Nephron (organoid): ENCODE measurements around the gene PNPO.
"Not testable (repeated sequence)": the region's sequence is repeated elsewhere in the genome, so short reads cannot be mapped to it uniquely, and the experiment has no call there.

ENCODE experiments used
- H3K27ac Mint-ChIP-seq, 3 experiments: 2 replicates each; pipeline ENCODE4 v1.8.0; 2020; ENCODE audit warnings: mixed read lengths in 3 of 3, mild to moderate bottlenecking in 2 of 3, moderate library complexity in 1 of 3
- H3K27me3 Mint-ChIP-seq: 2 replicates; pipeline ENCODE4 v1.8.0; 2021; ENCODE audit warnings: low read depth, mild to moderate bottlenecking, moderate library complexity, mixed read lengths
- H3K36me3 Mint-ChIP-seq: 2 replicates; pipeline ENCODE4 v1.8.0; 2020; ENCODE audit warnings: low read depth, mixed read lengths
- H3K4me1 Mint-ChIP-seq: 2 replicates; pipeline ENCODE4 v1.8.0; 2020; ENCODE audit warnings: mixed read lengths
- H3K4me3 Mint-ChIP-seq, 3 experiments: 2 replicates each; pipeline ENCODE4 v1.8.0; 2020; ENCODE audit warnings: mild to moderate bottlenecking in 3 of 3, mixed read lengths in 3 of 3, moderate library complexity in 2 of 3
- H3K9me3 Mint-ChIP-seq: 2 replicates; pipeline ENCODE4 v1.8.0; 2020; ENCODE audit warnings: mixed read lengths
- TF ChIP-seq, protein P1 (sequence below), 3 experiments: fragments of 200-600 bp; sonication (generic); IDR thresholded peaks; one replicate each; pipeline ENCODE4 v1.5.0; 2021; ENCODE audit warnings: antibody characterized with exemption in 3 of 3; ENCODE audit not compliant: unreplicated experiment in 3 of 3

Gene PNPO

DNA sequence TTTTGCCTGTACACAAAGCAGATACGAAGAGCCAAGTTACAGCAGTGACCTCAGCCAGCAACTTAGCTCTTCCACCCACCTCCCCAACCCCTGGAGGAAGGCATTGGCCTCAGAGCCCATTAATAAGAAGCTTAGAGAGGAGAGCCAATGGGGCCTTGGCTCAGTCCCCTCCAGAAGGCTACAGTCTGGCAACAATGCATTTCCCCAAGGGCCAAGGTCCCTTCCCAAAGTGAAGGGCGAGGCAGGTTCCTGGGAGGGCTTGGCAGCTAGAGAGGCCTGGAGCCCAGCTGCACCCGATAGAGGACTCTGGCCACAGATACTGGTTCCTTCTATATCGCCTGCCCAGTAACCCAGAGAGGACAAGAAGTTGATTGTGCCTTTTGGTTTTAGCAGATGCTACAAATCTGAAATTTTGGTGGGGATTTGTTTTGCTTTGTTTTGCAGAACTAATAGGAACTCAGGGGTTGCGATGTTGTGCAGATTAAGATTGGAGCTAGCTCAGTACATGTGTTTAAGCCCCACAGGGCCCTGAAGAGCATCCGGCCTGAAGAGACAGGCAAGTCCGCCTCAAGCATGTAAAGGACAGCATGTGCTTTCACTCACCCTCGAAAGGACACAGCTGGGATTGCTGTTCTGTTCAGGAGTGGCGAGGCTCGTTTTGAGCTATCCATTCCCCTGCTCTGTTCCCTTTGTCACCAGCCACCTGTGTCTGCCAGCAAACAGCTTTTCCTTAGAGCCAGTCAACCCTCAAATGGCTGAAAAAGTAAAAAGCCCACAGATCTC is 12.0 kb upstream of the PNPO start:
- Mint-ChIP-seq H3K4me3 (no peak overlapping the region), H3K9me3 (no peaks in the 10 kb centered on the region), H3K27me3 (no peaks in the 10 kb centered on the region), H3K4me1 (no peaks in the 10 kb centered on the region), H3K27ac (no peak overlapping the region), H3K36me3 (peaks cover 50% of the 10 kb centered on the region)
- TF ChIP-seq, protein P1, sequence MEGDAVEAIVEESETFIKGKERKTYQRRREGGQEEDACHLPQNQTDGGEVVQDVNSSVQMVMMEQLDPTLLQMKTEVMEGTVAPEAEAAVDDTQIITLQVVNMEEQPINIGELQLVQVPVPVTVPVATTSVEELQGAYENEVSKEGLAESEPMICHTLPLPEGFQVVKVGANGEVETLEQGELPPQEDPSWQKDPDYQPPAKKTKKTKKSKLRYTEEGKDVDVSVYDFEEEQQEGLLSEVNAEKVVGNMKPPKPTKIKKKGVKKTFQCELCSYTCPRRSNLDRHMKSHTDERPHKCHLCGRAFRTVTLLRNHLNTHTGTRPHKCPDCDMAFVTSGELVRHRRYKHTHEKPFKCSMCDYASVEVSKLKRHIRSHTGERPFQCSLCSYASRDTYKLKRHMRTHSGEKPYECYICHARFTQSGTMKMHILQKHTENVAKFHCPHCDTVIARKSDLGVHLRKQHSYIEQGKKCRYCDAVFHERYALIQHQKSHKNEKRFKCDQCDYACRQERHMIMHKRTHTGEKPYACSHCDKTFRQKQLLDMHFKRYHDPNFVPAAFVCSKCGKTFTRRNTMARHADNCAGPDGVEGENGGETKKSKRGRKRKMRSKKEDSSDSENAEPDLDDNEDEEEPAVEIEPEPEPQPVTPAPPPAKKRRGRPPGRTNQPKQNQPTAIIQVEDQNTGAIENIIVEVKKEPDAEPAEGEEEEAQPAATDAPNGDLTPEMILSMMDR (IDR thresholded peaks at IDR 0.05; ENCODE audit: unreplicated experiment in 3 of 3), result no peak

DNA sequence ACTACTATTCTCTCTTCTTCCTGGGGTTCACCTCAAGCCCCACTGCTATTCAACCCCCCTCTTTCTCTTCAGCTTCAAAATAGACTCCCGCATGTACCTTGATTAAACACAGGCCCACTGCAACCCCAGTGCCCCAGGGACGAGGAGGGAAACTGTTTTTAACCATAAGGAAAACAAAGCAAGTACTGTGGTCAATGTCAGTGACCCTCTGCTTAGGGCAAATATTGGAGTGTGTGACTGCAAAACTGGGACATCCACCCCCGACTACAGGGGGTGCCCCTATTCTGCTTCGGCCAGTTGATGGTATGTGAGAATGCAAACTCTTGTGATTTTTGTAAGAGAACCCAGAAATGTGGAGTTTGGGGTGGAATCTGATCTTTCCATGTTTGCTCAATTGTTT is 9.5 kb upstream of the PNPO start:
- peaks cover 39% of the 10 kb centered on the region for H3K36me3 Mint-ChIP-seq
- no peaks in the 10 kb centered on the region for H3K27me3 Mint-ChIP-seq
- no peaks in the 10 kb centered on the region for H3K4me1 Mint-ChIP-seq
- H3K9me3 Mint-ChIP-seq, result no peaks in the 10 kb centered on the region
- H3K4me3 Mint-ChIP-seq, result no peak overlapping the region
- H3K27ac Mint-ChIP-seq, result no peak overlapping the region
- TF ChIP-seq, protein P1 (IDR thresholded peaks at IDR 0.05; ENCODE audit: unreplicated experiment in 3 of 3), result no peak

DNA sequence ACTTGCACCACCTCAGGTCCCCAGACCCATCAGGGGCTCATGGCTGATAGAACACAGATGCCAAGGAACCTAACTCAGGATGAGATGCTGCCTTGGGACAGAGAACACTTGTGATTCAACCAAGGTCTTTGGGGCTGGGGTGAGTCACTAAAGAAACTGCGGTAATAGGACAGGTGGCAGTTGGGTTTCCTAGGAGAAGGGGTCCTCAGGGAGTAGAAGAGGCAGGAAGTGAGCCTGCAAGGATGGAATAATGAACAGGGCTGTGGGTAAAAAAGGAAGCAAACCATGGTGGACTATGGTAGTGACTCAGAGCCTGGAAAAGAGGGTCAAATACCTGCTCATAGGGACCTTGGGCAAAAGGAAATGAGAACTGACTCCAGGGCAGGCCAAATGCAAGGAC is 6.5 kb upstream of the PNPO start:
- no peak overlapping the region for H3K4me3 Mint-ChIP-seq

DNA sequence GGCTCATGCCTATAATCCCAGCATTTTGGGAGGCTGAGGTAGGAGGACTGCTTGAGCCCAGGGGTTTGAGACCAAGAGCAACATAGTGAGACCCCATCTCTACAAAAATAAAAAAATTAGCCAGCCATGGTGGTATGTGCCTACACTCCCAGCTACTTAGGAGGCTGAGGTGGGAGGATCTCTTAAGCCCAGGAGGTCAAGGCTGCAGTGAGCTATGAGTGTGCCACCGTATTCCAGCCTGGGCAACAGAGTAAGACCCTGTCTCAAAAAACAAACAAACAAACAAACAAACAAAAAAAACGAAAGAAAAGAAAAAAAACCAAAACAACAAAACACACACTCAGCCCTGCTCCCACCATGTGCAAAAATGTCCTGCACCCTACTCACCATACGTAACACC is 5.9 kb upstream of the PNPO start:
- not testable (repeated sequence) for H3K4me3 Mint-ChIP-seq, H3K27me3 Mint-ChIP-seq, H3K27ac Mint-ChIP-seq, H3K9me3 Mint-ChIP-seq, H3K4me1 Mint-ChIP-seq
- peaks cover 11% of the 10 kb centered on the region for H3K36me3 Mint-ChIP-seq

More for the DNA sequence above, 6.5 kb upstream of the PNPO start:
- Mint-ChIP-seq H3K4me1 (no peaks in the 10 kb centered on the region), H3K27me3 (no peaks in the 10 kb centered on the region), H3K9me3 (no peaks in the 10 kb centered on the region), H3K27ac (no peak overlapping the region), H3K36me3 (peaks cover 17% of the 10 kb centered on the region)
- TF ChIP-seq, protein P1 (IDR thresholded peaks at IDR 0.05; ENCODE audit: unreplicated experiment in 3 of 3), result no peak

DNA sequence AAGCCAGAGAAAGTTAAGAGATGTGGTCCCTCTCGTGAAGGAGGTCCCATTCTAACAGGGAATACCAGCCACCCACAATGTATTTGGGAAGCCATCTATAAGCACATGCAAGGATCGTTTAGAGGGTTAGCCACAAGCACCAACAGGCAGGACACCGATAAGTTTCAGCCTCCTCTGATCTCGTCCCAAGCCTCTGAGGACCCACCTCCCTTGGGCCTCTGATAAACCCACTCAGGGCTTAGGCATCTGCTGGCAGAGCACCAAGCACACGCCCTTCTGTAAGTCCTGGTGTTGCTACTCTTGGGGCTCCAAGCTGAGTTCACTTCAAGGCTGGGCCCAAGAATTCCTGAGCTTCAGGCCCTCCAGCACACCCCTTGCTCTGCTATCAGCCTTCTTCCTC is 5.4 kb upstream of the PNPO start:
- TF ChIP-seq, protein P1 (IDR thresholded peaks at IDR 0.05; ENCODE audit: unreplicated experiment in 3 of 3), result no peak
- Mint-ChIP-seq H3K36me3 (peaks cover 8% of the 10 kb centered on the region), H3K4me3 (no peak overlapping the region)

DNA sequence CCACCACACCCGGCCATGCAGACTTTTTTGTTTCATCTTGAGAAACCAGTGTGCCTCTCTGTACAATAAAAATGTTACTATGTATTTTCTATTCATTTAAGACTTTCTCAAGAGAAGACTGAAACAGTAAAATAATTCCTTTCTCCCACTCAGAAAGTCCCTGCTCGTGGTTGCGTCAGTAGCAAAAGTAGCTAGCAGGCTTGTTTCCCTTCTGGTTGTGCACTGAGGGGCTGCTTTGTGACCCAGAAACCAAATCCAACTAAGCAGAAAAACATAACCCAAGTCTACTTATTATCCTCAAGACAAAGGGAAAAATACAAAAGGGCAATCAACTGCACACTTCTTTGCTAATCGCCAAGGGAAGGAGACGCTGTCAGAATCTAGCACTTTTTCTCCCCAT is 3.4 kb upstream of the PNPO start:
- TF ChIP-seq, protein P1 (IDR thresholded peaks at IDR 0.05; ENCODE audit: unreplicated experiment in 3 of 3), result no peak

More for the DNA sequence above, 5.4 kb upstream of the PNPO start:
- H3K9me3 Mint-ChIP-seq, result no peaks in the 10 kb centered on the region
- H3K27ac Mint-ChIP-seq, result no peak overlapping the region
- H3K4me1 Mint-ChIP-seq, result peaks cover under 1% of the 10 kb centered on the region
- H3K27me3 Mint-ChIP-seq, result no peaks in the 10 kb centered on the region

More for the DNA sequence above, 3.4 kb upstream of the PNPO start:
- Mint-ChIP-seq H3K4me1 (peaks cover 5% of the 10 kb centered on the region), H3K4me3 (no peak overlapping the region), H3K9me3 (no peaks in the 10 kb centered on the region), H3K36me3 (no peaks in the 10 kb centered on the region), H3K27ac (no peak overlapping the region), H3K27me3 (no peaks in the 10 kb centered on the region)
